Measurements from ENCODE around the gene BUB1. TPM values are rescaled to one million over a fixed set of nuclear protein-coding genes. Genes with fewer than 3 reads are reported as not detected.
A peak's percentile ranks its signal among the peaks of the same experiment; 100 is the strongest.
"Not testable (repeated sequence)": the region's sequence is repeated elsewhere in the genome, so short reads cannot be mapped to it uniquely, and the experiment has no call there.

Gene BUB1
- total RNA-seq, 1 donor from 2014 or later = 0.88 TPM

GRCh38 chr2:110659248-110659647 is 18.6 kb downstream of the BUB1 start:
- ATAC-seq (no peak), DNase-seq (ENCODE audit: low spot score) (no peak)

DNA sequence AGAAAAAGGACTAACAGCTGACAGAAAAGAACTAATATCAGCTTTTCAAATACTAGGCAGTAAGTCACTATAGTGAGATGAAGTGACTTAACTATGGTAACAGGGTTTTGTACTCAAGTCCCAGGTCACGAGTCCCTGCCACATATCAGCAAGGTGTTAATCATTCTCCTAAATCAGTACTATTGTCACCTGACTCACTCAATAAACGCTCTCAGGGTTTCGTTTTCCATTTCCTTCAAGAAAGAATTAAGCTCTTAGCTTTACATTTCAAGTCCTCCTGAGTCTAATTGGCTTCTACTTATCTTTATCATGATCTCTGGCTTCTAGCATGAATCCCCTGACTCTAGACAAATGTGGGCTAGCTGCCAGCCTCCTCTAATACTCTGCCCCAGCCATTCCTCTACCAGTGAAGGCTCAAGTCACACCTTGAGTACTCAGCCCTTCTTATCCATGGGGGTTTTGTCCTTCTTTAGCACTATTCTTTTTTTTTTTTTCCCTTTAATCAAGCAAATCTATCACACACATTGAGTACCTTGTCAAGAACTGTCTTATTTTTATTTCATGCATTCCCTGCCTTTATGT is 20.0 kb downstream of the BUB1 start:
- DNase-seq (ENCODE audit: low spot score) (no peak), ATAC-seq (no peak)

DNA sequence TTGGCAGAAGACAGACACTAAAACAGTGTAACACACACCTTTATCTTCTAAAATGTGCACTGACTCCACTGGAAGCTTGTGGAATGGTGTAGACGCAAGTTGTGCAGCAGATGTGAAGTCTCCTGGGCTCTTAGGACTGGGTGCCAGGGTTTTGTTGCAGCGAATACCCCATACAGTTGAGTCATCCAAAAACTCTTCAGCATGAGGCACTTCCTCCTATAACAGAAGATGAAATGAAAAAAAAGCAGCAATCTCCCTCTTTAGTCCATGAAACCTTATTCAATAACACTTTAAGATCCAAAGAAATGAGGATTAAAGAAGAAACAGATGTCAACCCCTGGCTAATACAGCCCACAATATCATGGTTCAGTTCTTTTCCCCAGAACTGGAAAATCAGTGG is 22.2 kb downstream of the BUB1 start:
- DNase-seq (ENCODE audit: low spot score) (no peak), ATAC-seq (no peak)

- DNase-seq (ENCODE audit: low spot score) = no peak
- no peak for ATAC-seq
Measured at GRCh38 chr2:110653861-110654260, 24.0 kb downstream of the BUB1 start.

DNA sequence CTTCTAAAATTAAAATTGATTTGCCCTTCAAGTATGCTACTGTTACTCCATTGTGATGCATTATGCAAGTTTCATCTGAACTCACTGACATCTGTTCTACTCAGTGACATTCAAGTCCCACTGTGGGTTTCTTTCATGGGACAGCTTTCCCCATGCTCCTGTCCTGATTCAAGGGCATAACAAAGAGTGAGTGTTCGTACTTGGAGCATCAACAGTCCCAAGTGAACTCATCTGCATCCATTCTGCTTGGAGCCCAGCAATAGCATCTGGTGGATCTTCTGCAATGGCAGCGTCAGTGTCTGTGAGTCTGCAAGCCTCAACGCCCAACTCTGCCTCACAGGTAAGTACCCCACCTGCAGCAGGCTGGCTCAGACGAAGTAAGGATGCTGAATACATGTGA is 27.5 kb downstream of the BUB1 start:
- DNase-seq (ENCODE audit: low spot score) = no peak
- no peak for ATAC-seq

DNA sequence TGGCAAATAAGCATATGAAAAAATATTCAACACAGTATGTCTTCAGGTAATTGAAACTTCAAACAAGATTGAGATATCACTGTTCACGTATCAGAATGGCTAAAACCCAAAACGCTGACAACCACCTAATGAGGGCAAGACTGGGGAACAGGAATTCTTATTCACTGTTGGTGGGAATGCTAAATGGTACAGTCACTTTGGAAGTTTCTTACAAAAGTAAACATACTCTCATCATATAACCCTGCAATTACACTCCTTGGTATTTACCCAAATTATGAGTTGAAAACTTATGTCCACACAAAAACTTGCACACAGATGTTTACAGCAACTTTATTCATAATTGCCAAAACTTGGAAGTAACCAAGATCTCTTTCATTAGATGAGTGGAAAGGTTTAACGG is 30.1 kb downstream of the BUB1 start:
- no peak for ATAC-seq
- no peak for DNase-seq (ENCODE audit: low spot score)

DNA sequence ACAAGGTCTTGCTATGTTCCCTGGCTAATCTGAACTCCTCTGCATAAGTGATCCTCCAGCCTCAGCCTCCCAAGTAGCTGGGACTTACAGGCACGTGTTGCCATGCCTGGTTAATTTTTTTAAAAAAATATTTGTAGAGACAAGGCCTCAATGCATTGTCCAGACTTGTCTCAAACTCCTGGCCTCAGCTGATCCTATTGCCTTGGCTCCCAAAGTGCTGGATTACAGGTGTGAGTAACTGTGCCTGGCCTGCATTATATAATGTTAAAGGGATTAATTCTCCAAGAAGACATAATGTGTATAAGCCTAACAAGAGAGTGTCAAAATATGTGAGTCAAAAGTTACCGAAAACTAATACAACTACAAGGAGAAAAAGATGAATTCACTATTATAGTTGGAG is 32.2 kb downstream of the BUB1 start:
- no peak for ATAC-seq

DNA sequence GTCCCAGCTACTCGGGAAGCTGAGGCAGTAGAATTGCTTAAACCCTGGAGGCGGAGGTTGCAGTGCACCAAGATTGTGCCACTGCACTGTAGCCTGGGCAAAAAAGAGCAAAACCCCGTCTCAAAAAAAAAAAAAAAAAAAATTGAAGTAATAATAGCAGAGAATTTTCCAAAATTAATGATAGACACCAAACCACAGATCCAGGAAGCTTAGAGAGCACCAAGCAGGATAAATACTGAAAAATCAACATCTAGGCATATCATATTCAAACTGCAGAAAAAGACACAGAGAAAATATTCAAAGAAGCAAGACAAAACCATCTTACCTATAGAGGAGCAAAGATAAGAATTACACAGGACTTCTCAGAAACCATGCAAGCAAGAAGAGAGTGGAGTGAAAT is 33.5 kb downstream of the BUB1 start:
- ATAC-seq = no peak
- DNase-seq (ENCODE audit: low spot score) = no peak

More for the DNA sequence above, 32.2 kb downstream of the BUB1 start:
- DNase-seq (ENCODE audit: low spot score) = no peak

- DNase-seq (ENCODE audit: low spot score) (no peak), ATAC-seq (no peak)
Measured at GRCh38 chr2:110642360-110642759, 35.5 kb downstream of the BUB1 start.

GRCh38 chr2:110639972-110640371 is 37.9 kb downstream of the BUB1 start:
- ATAC-seq = no peak

GRCh38 chr2:110638952-110639695 is 38.7 kb downstream of the BUB1 start:
- DNase-seq (ENCODE audit: low spot score) (no peak), ATAC-seq (no peak)

More at GRCh38 chr2:110639972-110640371, 37.9 kb downstream of the BUB1 start:
- no peak for DNase-seq (ENCODE audit: low spot score)

- ATAC-seq (no peak), DNase-seq (ENCODE audit: low spot score) (no peak)
Measured at GRCh38 chr2:110638004-110638403, 39.9 kb downstream of the BUB1 start.

DNA sequence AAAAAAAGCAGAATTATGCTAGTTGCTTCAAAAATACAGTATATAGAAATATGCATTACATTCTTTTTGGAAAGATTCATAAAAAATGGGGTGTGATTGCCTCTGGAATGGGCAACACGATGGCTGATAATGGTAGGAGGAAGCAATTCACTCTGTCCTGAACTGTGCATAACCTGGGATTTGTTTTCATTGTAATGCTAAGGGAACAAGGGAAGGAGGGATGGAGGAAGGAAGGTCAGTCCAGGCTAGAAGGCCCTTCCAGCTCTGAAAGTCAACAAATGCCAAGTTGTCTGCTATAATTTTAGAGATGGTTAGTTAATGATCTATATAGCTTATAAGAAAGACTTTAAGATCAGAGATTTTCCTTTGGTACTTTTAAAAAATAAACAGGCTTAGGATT is 40.8 kb downstream of the BUB1 start:
- DNase-seq (ENCODE audit: low spot score) = no peak
- ATAC-seq = no peak

DNA sequence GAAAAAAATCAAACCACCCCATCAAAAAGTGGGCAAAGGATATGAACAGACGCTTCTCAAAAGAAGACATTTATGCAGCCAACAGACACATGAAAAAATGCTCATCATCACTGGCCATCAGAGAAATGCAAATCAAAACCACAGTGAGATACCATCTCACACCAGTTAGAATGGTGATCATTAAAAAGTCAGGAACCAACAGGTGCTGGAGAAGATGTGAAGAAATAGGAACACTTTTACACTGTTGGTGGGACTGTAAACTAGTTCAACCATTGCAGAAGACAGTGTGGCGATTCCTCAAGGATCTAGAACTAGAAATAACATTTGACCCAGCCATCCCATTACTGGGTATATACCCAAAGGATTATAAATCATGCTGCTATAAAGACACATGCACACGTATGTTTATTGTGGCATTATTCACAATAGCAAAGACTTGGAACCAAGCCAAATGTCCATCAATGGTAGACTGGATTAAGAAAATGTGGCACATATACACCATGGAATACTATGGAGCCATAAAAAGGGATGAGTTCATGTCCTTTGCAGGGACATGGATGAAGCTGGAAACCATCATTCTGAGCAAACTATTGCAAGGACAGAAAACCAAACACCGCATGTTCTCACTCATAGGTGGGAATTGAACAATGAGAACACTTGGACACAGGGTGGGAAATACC is 41.8 kb downstream of the BUB1 start:
- DNase-seq (ENCODE audit: low spot score); ATAC-seq: not testable (repeated sequence)

DNA sequence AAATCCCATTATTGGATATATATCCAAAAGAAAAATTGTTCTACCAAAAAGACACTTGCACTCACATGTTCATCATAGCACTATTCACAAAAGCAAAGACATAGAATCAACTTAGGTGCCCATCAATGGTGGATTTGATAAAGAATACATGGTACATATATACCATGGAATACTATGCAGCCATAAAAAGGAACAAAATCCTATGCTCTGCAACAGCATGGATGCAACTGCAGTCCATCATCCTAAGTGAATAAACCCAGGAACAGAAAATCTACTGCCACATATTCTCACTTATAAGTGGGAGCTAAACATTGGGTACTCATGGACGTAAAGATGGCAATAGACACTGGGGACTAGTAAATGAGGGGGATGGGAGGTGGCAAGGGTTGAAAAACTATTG is 50.5 kb downstream of the BUB1 start:
- DNase-seq (ENCODE audit: low spot score); ATAC-seq: not testable (repeated sequence)

- ATAC-seq; DNase-seq (ENCODE audit: low spot score): not testable (repeated sequence)
Measured at GRCh38 chr2:110619326-110619939, 58.4 kb downstream of the BUB1 start.

DNA sequence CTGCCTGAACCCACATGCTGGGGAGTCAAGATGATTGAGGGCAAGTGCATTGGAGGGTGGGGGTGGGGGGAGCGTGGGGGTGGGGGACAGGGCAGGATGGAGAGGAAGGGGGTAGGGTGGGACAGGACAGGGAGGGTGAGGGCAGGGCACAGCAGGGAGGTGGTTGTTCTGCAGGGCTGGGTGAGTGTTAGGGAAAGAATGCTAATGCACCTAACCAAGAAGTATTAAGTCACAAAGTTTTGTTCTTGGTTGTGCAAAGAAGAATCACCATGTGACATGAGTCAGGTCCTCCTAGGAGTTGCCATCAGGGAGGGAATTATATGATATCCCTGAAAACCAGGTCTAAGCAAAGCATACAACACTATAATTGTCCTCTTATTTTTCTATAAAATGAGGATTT is 63.9 kb downstream of the BUB1 start:
- not testable (repeated sequence) for ATAC-seq

GRCh38 chr2:110610613-110611250 is 67.1 kb downstream of the BUB1 start:
- not testable (repeated sequence) for DNase-seq (ENCODE audit: low spot score)
- ATAC-seq = peak; percentile 77

More for the DNA sequence above, 63.9 kb downstream of the BUB1 start:
- DNase-seq (ENCODE audit: low spot score) = not testable (repeated sequence)

DNA sequence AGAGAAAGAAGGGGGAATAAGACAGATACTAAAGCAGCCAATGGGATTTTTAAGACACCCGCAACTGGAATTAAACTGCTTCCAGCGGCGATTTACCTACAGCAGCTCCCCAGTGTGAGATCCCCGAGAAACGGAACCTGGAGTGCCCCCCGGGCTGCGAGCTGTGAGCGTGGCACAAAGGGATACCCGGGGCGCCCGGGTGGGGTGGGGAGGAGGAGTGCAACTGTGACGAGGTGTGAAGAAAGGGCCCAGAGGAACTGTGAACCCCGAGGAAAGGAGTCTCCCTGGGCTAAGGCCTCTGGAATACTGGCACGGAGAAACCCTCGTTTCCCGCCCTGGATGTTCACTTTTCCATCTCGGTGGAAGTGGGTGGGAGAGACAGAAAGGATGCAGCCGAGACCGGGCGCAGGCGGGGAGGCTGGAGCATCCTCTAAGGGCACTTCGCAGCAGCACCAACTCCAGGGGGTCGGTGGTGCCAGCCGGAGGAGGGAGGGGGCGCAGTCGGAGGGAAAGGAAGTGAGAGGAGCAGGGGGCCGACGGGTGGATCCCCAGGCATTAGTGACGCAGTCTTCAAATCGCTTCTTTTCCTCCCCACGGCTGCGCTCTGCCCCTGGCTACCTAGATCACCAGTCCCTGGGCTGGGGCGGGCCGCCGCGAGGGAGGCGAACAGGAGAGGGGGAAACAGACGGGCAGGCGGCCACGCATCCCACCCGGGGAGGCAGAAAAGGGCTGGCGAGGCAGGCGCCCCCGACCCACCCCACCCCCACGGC is 67.8 kb downstream of the BUB1 start:
- DNase-seq (ENCODE audit: low spot score) = not testable (repeated sequence)
- peak; percentile 38 for ATAC-seq
